Epithelial cell of esophagus (primary cell): ENCODE data around the gene RWDD2A.

ENCODE experiments used
- DNase-seq: peaks from one replicate; pipeline ENCODE4 v3.0.0; 2010; ENCODE audit warnings: low read depth
- H3K4me3 ChIP-seq: 2 replicates; pipeline ENCODE4 v1.5.1; 2011; ENCODE audit warnings: mild to moderate bottlenecking, low read length, control low read depth
- CTCF ChIP-seq: IDR thresholded peaks from 2 replicates; pipeline ENCODE4 v1.5.1; 2011; ENCODE audit warnings: low read depth, mild to moderate bottlenecking, low read length, control low read depth, inconsistent platforms; ENCODE audit not compliant: insufficient read depth; ENCODE audit errors: missing control alignments

RWDD2A gene

GRCh38 chr6:83167726-83168278 is 25.4 kb upstream of the RWDD2A start:
- no peak for DNase-seq
- TF ChIP-seq CTCF, result no peak
- no peak overlapping the region for H3K4me3 ChIP-seq

- DNase-seq, result peak; percentile 73
- TF ChIP-seq CTCF, result no peak
- H3K4me3 ChIP-seq, result no peak overlapping the region
These were observed 24.6 kb upstream of the RWDD2A start for GRCh38 chr6:83168556-83168955.

GRCh38 chr6:83169106-83169505 is 24.1 kb upstream of the RWDD2A start:
- no peak for TF ChIP-seq CTCF
- no peak overlapping the region for H3K4me3 ChIP-seq
- DNase-seq, result no peak

- TF ChIP-seq CTCF, result no peak
- no peak overlapping the region for H3K4me3 ChIP-seq
- DNase-seq, result no peak
These were observed 23.6 kb upstream of the RWDD2A start for GRCh38 chr6:83169511-83169910.

- no peak for DNase-seq
These were observed 16.9 kb upstream of the RWDD2A start for GRCh38 chr6:83176246-83176645.

GRCh38 chr6:83180426-83180950 is 12.7 kb upstream of the RWDD2A start:
- H3K4me3 ChIP-seq, result no peak overlapping the region
- DNase-seq, result no peak
- TF ChIP-seq CTCF, result no peak

More at GRCh38 chr6:83176246-83176645, 16.9 kb upstream of the RWDD2A start:
- H3K4me3 ChIP-seq, result no peak overlapping the region
- no peak for TF ChIP-seq CTCF

GRCh38 chr6:83182114-83182513 is 11.0 kb upstream of the RWDD2A start:
- no peak overlapping the region for H3K4me3 ChIP-seq
- no peak for DNase-seq
- TF ChIP-seq CTCF, result no peak
